OCI-LY7 (cell line): ENCODE data around the gene LRRC7. TPM values are rescaled to one million over a fixed set of nuclear protein-coding genes. Genes with fewer than 3 reads are reported as not detected.
"Not testable (repeated sequence)": the region's sequence is repeated elsewhere in the genome, so short reads cannot be mapped to it uniquely, and the experiment has no call there.

Source experiments
- BruUV-seq: library from RNA; stranded (reverse); fragments of 400-500 nt; replicated peaks from 2 replicates; lab custom pipeline; 2021; lab: Mats Ljungman, UMichigan
- CTCF ChIA-PET: fragments of 300-600 bp; sonication (Branson Sonifier 250); formaldehyde crosslinking; loops from one replicate; lab custom pipeline; 2022; ENCODE audit warnings: antibody characterized with exemption; ENCODE audit not compliant: unreplicated experiment; lab: Charles Lee
- POLR2A ChIA-PET: fragments of 300-600 bp; sonication (Branson Sonifier 250); formaldehyde crosslinking; loops from one replicate; lab custom pipeline; 2022; ENCODE audit warnings: antibody characterized with exemption; lab: Charles Lee
- DNase-seq: peaks from one replicate; pipeline ENCODE4 v3.0.0-alpha.2; 2015; ENCODE audit warnings: low spot score
- H2AFZ ChIP-seq: fragments of 200-600 bp; sonication (generic), shearing (Covaris generic); 2 replicates; pipeline ENCODE4 v1.6.1; 2014; ENCODE audit warnings: mild to moderate bottlenecking, antibody characterized with exemption, low read length, moderate library complexity
- H3K27ac ChIP-seq: fragments of 200-600 bp; sonication (generic); 2 replicates; pipeline ENCODE4 v1.5.1; 2014; ENCODE audit warnings: mixed run types, low read depth, mild to moderate bottlenecking, moderate library complexity, low read length, inconsistent platforms; ENCODE audit not compliant: poor library complexity, severe bottlenecking
- H3K36me3 ChIP-seq: fragments of 200-600 bp; sonication (generic); 2 replicates; pipeline ENCODE4 v1.6.1; 2014; ENCODE audit warnings: mild to moderate bottlenecking, antibody characterized with exemption, low read length, moderate library complexity, mixed read lengths; ENCODE audit not compliant: insufficient read depth
- H3K4me1 ChIP-seq: fragments of 200-600 bp; sonication (generic); 2 replicates; pipeline ENCODE4 v1.5.1; 2014; ENCODE audit warnings: mild to moderate bottlenecking, low read length; ENCODE audit not compliant: insufficient read depth, poor library complexity, severe bottlenecking
- H3K4me2 ChIP-seq: fragments of 200-600 bp; sonication (generic); 2 replicates; pipeline ENCODE4 v1.6.1; 2014; ENCODE audit warnings: mild to moderate bottlenecking, low read length
- H3K4me3 ChIP-seq: fragments of 200-600 bp; sonication (generic); 2 replicates; pipeline ENCODE4 v1.5.1; 2014; ENCODE audit warnings: mild to moderate bottlenecking, low read depth, low read length; ENCODE audit not compliant: poor library complexity, severe bottlenecking
- H3K79me2 ChIP-seq: fragments of 200-600 bp; sonication (generic); 2 replicates; pipeline ENCODE4 v1.6.1; 2016; ENCODE audit warnings: low read depth, mild to moderate bottlenecking, low read length, moderate library complexity, mixed read lengths; ENCODE audit not compliant: insufficient read depth
- H3K9me2 ChIP-seq: fragments of 200-600 bp; sonication (generic); 2 replicates; pipeline ENCODE4 v1.6.1; 2016; ENCODE audit warnings: mild to moderate bottlenecking, low read length, mixed read lengths; ENCODE audit not compliant: insufficient read depth
- H3K9me3 ChIP-seq: fragments of 200-600 bp; sonication (generic); 2 replicates; pipeline ENCODE4 v1.6.1; 2014; ENCODE audit warnings: mild to moderate bottlenecking, mixed run types, low read length, mixed read lengths
- H4K20me1 ChIP-seq: fragments of 200-600 bp; sonication (generic); 2 replicates; pipeline ENCODE4 v1.6.1; 2014; ENCODE audit warnings: mild to moderate bottlenecking, antibody characterized with exemption, low read length, moderate library complexity, mixed read lengths; ENCODE audit not compliant: insufficient read depth
- CTCF ChIP-seq: fragments of 200-600 bp; sonication (generic); conservative IDR thresholded peaks from 2 replicates; pipeline ENCODE4 v1.5.1; 2014; ENCODE audit warnings: mild to moderate bottlenecking, antibody characterized with exemption, low read length, moderate library complexity, mixed read lengths
- EZH2phosphoT487 ChIP-seq: fragments of 200-600 bp; sonication (generic); IDR thresholded peaks from 2 replicates; pipeline ENCODE4 v1.6.1; 2018; ENCODE audit warnings: low read depth, borderline replicate concordance, mild to moderate bottlenecking, mixed run types, antibody characterized with exemption, low read length, moderate library complexity, mixed read lengths
- intact Hi-C: fragments of 100-400 bp; cut with micrococcal nuclease; formaldehyde crosslinking; loops from one replicate; pipeline ENCODE4 v1.10.0; 2022; ENCODE audit not compliant: unreplicated experiment
- total RNA-seq, 2 experiments: library from RNA; depleted of rRNA in 1 of 2; stranded (reverse); fragments of >200 nt in 1 of 2; shearing (Covaris generic) in 1 of 2; gene quantifications; 2 replicates each; pipeline ENCODE4 v1.2.3, GENCODE V29; 2014 to 2022

LRRC7 gene
- total RNA-seq, 2 experiments from 2014 or later: not detected

- no peak for DNase-seq
- no peak overlapping the region for H3K4me3 ChIP-seq
- H2AFZ ChIP-seq: no peak overlapping the region
- intact Hi-C loops: no loop called here
- no peak overlapping the region for H3K4me2 ChIP-seq
- no peaks in the 10 kb centered on the region for H4K20me1 ChIP-seq
- no peaks in the 10 kb centered on the region for H3K79me2 ChIP-seq
- ChIA-PET CTCF (no interaction called here), POLR2A (no interaction called here)
- no TSS peak for BruUV-seq
- H3K36me3 ChIP-seq: no peaks in the 10 kb centered on the region
- no peaks in the 10 kb centered on the region for H3K9me3 ChIP-seq
- H3K27ac ChIP-seq: no peak overlapping the region
- H3K9me2 ChIP-seq: no peaks in the 10 kb centered on the region
- TF ChIP-seq CTCF (no peak), EZH2phosphoT487 (no peak)
- H3K4me1 ChIP-seq: no peaks in the 10 kb centered on the region
Observed at GRCh38 chr1:69707103-69707502, 139.4 kb downstream of the LRRC7 start.

- Histone ChIP-seq H3K4me1 (no peaks in the 10 kb centered on the region), H2AFZ (no peak overlapping the region), H3K36me3 (no peaks in the 10 kb centered on the region), H3K9me2 (no peaks in the 10 kb centered on the region), H3K27ac (no peak overlapping the region), H3K9me3 (no peaks in the 10 kb centered on the region), H4K20me1 (no peaks in the 10 kb centered on the region), H3K79me2 (no peaks in the 10 kb centered on the region), H3K4me3 (no peak overlapping the region), H3K4me2 (no peak overlapping the region)
- POLR2A ChIA-PET: interaction anchor here (0.7 kb wide), 2 partner anchors 272 to 1603 kb away, joined by 3 to 4 read pairs; no protein-coding TSS in a partner anchor
- TF ChIP-seq CTCF (no peak), EZH2phosphoT487 (no peak)
- no peak for DNase-seq
- CTCF ChIA-PET: no interaction called here
- intact Hi-C loops: no loop called here
- BruUV-seq: no TSS peak
Observed at GRCh38 chr1:69710484-69711189, 142.9 kb downstream of the LRRC7 start.

- Histone ChIP-seq H4K20me1 (no peaks in the 10 kb centered on the region), H3K79me2 (no peaks in the 10 kb centered on the region), H3K36me3 (no peaks in the 10 kb centered on the region), H3K4me1 (no peaks in the 10 kb centered on the region), H3K27ac (no peak overlapping the region), H3K4me3 (no peak overlapping the region), H2AFZ (no peak overlapping the region), H3K9me3 (no peaks in the 10 kb centered on the region), H3K4me2 (no peak overlapping the region), H3K9me2 (no peaks in the 10 kb centered on the region)
- CTCF ChIA-PET: no interaction called here
- DNase-seq: no peak
- TF ChIP-seq CTCF (no peak), EZH2phosphoT487 (no peak)
- POLR2A ChIA-PET: no interaction called here
- no TSS peak for BruUV-seq
- intact Hi-C loops: no loop called here
Observed at GRCh38 chr1:69711190-69711930, 143.6 kb downstream of the LRRC7 start.

- H3K27ac ChIP-seq, intact Hi-C loops, H3K4me1 ChIP-seq, DNase-seq, H3K9me3 ChIP-seq, H3K36me3 ChIP-seq, H3K4me3 ChIP-seq, CTCF ChIA-PET, H2AFZ ChIP-seq, BruUV-seq, H3K4me2 ChIP-seq, H3K79me2 ChIP-seq, POLR2A ChIA-PET, H4K20me1 ChIP-seq, H3K9me2 ChIP-seq: not testable (repeated sequence)
Observed at GRCh38 chr1:69717834-69718233, 150.1 kb downstream of the LRRC7 start.
